Activated CD8-positive, alpha-beta memory T cell treated with anti-CD3 and anti-CD28 coated beads, Interleukin-2, amount 50 U/mL, for 1 hour (primary cell): ENCODE results near the gene WDR35.

Source experiments
- DNase-seq: peaks from one replicate; pipeline ENCODE4 v3.0.0-alpha.2; 2020; ENCODE audit errors: extremely low read depth

The WDR35 gene

GRCh38 chr2:20011276-20012031, 21.5 kb upstream of the WDR35 start:
- DNase-seq: no peak

DNA sequence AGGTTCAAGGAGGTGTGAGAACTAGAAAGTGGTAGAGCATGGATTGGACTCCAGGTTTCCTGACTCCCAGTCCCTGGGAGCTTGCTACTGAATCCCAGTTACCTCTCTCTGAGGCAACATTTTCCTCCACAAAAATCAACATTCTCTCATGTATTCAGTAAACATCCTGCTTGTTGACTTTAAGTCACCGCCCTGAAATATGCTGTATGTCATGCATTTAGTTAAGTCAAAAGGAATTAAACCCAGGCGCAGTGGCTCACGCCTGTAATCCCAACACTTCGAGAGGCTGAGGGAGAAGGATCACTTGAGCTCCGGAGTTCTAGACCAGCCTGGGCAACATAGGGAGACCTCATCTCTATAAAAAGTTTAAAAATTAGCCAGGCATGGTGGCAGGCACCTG, 18.8 kb upstream of the WDR35 start:
- DNase-seq: no peak

DNA sequence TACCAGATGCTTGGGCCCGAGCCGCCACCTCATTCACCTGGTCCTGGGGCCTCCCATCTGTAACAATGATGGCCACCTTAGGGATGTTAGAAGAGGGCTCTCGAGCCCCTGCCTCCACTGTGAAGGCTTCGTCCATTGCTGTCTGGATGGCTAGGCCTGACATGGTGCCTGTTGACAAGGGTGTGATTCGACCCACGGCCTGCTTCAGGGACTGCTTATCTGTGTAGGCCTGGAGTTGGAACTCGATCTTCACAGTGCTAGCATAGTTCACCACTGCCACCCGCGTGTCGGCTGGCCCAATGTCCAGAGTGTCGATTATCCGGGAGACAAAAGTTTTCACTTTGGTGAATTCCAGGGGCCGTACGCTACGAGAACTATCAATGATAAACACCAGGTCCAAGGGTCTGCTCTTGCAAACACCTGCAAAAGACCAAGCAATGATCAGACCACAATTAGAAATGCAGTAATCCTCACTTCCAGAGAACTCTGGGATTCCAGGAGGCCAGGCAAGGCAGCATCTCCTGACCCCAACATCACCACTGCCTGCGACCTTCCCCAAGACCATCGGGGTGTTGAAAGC, 16.1 kb upstream of the WDR35 start:
- DNase-seq: no peak

DNA sequence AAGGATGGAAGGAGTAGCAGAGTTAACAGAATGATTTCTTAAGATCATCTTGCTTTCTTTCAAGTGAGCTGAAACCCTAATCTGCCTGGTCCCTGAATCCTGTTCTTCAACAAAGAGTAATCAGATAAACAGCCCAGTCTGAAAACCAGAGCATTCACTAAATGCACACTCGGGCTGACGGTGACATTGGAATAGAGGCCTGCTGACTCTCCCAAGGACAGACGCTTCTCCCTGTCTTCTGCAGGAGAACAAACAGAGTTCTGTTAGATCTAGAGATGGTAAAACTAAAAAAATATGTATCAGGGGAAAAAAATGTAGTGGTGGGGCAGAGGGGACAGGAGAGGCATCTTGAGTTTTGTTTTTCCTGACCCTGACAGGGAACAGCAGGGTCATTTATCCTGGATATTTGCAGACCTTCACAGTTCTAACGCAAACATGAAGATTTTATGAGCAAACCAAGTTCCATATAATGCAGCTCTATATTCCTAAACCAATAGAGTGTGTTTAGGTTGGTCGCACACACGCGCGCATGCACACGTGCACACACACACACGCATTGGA, 15.2 kb upstream of the WDR35 start:
- DNase-seq: no peak

DNA sequence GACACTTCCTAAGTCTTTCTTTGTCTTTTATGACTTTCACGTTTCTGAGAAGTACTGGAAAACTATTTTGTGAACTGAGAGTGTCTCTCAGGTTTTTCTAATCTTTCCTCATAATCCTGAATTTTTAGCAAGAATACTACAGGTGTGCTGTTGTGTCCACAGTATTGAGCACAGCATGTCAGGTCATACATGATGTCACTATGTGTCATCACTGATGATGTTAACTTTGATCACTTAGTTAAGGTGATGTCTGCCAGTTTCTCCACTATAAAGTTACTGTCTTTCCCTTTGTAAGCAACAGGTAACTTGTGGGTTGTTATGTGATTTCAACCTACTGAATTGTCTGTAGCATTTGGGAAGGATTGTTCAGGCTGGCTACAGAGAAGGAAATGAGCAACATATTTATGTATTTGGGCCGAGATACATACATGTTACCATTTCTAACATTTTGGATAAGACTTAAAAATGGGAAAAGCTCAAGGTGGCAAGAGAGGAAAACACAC, 11.5 kb upstream of the WDR35 start:
- DNase-seq: no peak

- DNase-seq: no peak
These were observed 3.8 kb upstream of the WDR35 start for GRCh38 chr2:19993731-19994130.

DNA sequence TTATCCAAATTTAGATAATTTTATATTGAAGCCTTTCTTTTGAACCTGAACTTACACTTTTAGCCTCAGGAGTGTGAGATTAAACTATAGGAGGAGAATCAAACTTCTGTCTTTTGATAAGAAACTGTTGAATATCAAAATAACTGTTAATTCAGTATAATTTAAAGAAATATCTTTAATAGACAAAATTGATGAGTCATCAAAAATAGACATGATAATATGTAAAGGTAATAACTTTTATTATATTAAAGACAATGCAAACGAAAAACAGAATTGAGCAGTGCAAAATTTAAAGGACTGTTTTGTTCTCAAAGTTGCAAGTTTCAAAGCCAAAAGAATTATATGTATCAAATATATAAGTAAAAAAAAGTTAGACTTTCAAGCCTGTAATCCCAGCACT, 2.0 kb upstream of the WDR35 start:
- DNase-seq: no peak

DNA sequence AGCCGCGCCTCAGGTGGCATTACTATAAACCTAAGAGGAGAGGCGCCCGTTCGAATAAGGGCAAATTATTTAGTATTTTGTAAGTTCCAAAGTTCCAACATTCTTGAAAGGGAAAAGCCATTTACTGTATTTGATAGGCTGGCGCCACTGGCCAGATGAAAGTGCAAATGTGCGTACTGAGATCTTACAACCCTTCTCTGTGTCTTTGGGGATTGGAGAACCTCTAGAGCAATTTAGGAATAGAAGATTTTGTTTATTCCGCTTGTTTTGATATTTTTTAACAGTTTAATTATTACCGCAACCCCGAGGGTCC, 467 bp upstream of the WDR35 start:
- DNase-seq: no peak

- no peak for DNase-seq
These were observed 601 bp downstream of the WDR35 start for GRCh38 chr2:19989342-19989666.

DNA sequence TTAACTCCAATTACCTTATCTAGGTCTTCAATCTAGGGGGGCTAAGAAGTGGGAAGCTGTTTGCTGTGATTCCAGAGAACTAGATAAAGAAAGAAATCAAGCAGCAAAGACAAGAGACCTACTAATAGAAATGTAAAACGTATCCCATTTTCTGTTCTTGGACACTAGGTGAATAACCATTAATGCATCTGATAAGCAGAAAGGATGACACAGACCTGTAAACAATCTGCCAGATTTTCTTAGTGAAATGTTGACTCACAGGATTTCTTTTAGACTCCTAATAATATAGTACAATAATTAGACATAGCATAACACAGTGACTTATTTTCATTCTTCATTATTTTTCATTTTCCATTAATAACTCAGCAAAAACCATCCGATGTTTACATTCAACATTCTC, 1.3 kb downstream of the WDR35 start:
- no peak for DNase-seq

DNA sequence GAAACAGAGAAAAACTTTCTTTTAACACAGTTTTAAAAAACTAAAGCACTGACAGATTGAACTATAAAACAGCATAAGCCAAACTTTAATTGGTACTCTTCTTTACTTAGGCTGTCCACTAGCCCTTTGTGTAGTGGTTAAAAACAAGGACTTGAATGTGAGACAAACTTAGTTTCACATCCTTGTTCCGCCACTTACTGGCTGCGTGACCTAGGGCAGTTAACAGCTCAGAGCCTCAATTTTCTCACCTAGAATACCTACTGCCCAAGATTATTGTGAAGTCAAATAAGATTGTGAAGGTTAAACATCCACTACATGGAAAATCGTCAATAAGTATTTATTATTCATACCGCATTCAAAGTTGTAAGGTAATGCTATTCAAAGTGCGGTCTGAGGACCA, 2.0 kb downstream of the WDR35 start:
- DNase-seq: no peak

DNA sequence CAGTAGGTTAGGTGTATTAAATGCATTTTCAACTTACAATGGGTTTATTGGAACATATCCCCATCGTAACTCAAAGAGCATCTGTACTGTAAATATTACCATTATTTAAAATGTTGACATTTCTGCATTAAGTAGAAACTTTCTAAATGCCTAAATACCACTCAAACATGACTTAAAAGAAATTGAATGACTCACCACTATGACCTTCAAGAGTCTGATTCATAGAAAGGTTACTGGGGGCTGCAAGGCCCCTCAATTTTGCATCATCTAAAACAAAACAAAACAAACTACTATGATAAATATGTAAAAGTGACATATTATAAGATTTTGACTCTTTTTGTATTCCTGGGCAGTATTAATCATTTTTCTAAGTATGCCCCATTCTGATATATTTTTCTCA, 7.6 kb downstream of the WDR35 start:
- no peak for DNase-seq

DNA sequence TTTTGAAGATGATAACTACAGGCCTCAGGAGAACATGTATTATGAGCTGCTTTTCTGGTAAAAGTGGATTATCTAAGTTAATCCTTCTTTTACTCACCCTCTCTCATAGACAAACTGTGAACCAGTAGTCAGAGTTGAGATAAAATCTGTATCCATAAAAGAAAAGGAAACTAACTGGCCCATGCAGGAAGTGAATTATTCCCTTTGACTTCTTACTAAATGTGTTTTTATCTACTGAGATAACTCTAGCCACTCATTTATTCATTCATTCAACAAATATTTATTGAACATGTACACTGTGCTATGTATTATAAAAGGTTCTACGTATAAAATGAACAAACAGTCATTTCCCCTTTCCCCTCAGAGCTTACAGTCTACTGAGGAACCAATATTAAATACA, 10.0 kb downstream of the WDR35 start:
- no peak for DNase-seq

- DNase-seq: no peak
These were observed 16.4 kb downstream of the WDR35 start for GRCh38 chr2:19973466-19973865.

DNA sequence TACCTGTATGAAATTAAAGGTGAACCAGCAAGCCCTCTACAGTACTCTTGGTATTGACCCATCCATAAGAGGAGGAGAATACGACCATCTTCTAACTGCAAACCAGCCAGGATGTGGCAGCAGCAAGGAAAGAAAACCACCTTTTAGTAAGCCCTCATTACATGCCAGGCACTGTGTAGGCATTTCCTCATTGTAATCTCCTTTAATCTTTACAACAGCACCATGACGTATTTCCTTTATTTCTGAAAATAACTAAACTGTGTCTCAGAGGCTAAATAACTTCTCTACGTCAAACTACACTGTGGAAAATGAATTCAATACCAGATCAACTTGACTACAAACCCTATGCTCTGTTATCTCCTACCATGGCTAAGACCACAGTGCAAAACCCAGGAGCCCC, 18.2 kb downstream of the WDR35 start:
- no peak for DNase-seq

- DNase-seq: no peak
These were observed 26.5 kb downstream of the WDR35 start for GRCh38 chr2:19963386-19963785.

DNA sequence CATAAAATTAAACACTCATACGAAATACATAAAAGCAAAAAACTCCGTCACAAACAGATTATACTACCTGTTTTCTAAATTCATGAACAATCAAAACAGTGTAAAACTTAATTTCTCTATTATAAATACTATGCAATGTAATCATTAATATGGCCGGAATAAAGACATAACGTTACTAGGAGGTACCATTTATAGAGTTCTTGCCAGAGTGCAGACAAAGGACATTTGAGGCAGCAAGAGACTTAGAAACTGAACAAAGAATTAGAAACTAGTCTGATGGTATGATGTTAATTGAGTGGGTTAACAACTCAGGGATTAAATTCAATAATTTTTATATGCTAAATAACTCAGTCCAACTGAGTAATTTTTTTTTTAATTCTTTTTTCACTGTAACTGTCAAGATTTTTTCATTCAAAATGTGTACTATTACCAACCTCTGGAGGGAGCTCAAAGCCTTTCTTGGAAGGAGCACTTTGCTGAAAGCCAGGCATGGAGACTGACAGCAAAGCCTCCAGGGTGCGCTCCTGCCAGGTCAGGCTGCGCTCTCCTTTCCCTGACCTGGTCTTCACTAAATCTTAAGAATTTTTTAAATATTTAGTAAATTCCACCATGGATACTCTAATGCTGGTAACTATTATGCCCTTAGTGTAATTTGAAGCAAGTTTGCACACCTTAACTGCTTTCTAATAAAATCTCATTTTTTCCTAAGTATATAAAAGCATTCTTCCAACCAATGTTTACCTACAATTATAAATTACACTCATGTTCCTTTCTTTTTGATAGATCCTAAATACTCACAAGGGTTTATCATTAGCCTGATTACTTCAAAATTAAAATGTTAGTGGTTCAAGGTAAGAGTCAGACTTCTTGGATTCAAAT, 34.1 kb downstream of the WDR35 start:
- DNase-seq: peak; percentile 12

DNA sequence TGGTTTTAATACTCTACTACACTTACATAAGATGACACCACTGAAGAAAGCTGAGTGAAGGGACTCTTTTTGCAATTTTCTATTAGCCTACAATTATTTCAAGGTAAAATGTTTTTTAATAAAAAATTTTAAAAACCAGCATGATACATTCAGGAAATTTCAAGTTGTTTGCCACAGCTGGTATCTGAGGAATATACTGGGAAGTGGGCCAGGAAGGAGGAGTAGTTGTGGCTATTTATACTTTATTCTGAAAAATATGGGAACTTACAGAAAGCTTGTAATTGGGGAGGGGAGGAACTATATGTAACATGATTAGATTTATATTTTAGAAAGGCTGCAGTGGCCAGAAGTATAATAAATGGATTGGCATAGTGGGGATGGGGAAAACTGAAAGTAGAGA, 40.8 kb downstream of the WDR35 start:
- DNase-seq: no peak

DNA sequence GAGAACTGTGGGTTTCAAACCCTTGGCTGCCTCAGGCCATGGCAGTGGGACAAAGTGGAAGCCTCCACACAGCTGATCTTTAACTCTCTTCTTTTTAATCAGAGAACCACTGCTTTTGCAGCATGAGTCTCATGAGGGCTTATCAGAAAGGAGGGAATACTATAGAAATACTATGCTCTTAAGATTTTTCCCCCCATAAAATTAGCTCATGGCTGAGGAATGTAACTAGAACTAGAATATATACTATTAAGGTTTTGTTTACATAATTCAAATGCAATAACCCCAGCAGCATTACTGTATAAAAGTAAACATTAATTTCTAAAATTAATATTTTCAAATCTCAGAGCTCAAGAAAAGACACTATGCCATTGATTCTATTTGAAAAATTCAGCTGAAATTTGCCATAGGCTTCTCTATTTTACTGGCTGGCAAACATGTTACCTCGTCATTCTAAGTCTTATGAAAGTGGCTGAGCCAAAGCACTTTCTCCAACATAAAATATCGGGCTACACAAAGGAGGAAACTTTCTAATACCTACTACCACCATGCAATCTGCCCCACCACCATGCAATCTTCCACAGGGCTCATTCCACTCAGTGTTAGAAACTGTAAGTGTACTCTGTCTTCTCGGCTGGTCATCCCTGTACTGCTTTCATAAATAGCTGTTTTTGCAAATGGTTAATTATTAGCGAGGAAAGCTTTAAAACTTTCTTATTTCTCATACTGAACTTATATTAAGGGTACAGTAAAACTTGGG, 42.5 kb downstream of the WDR35 start:
- DNase-seq: no peak

- no peak for DNase-seq
These were observed 45.6 kb downstream of the WDR35 start for GRCh38 chr2:19944205-19944845.

- no peak for DNase-seq
These were observed 46.7 kb downstream of the WDR35 start for GRCh38 chr2:19943189-19943588.
